NB4 (cell line): ENCODE results near the gene HRCT1.

Experiments used
- TF ChIP-seq, protein P1 (sequence below): IDR thresholded peaks from 2 replicates; pipeline ENCODE4 v1.6.1; 2011; ENCODE audit warnings: low read depth, low read length
- TF ChIP-seq, protein P2 (sequence below): IDR thresholded peaks from one replicate; pipeline ENCODE4 v1.5.1; 2012; ENCODE audit warnings: low read depth, low read length

DNA sequence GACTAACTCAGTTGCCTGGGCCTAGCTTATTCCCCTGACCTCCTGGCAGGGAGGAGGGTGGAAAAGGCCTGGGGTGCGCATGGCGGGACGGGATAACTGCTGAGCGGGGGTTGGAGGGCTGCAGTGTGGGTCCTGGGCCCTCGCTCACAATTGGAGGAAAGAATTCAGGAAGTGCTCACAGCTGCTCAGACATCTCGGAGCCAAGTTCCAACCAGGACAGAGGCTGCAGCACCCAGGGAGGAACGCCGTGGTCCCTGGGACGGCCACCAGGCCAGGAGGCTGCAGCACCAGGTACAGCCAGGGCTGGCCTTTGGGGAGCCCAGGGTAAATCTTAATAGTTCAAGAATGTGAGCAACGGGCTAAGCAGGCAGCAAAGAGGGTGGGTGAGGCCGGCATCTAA, 3.3 kb downstream of the HRCT1 start, which contains the start of gene SPAAR:
- TF ChIP-seq, protein P1, sequence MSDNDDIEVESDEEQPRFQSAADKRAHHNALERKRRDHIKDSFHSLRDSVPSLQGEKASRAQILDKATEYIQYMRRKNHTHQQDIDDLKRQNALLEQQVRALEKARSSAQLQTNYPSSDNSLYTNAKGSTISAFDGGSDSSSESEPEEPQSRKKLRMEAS: no peak
- TF ChIP-seq, protein P2, sequence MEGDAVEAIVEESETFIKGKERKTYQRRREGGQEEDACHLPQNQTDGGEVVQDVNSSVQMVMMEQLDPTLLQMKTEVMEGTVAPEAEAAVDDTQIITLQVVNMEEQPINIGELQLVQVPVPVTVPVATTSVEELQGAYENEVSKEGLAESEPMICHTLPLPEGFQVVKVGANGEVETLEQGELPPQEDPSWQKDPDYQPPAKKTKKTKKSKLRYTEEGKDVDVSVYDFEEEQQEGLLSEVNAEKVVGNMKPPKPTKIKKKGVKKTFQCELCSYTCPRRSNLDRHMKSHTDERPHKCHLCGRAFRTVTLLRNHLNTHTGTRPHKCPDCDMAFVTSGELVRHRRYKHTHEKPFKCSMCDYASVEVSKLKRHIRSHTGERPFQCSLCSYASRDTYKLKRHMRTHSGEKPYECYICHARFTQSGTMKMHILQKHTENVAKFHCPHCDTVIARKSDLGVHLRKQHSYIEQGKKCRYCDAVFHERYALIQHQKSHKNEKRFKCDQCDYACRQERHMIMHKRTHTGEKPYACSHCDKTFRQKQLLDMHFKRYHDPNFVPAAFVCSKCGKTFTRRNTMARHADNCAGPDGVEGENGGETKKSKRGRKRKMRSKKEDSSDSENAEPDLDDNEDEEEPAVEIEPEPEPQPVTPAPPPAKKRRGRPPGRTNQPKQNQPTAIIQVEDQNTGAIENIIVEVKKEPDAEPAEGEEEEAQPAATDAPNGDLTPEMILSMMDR: no peak
